Left cardiac atrium (tissue), 4 donors: Measurements from ENCODE around the gene NOS3. TPM values are rescaled to one million over a fixed set of nuclear protein-coding genes. Genes with fewer than 3 reads are reported as not detected.

ENCODE experiments used
- ATAC-seq, 2 donors: fragments of 200-7000 bp; cut with Tn5 transposase; one replicate each; pipeline ENCODE4 v1.9.1; 2020; ENCODE audit warnings: mild to moderate bottlenecking in 2 of 2, moderate library complexity in 2 of 2
- DNase-seq: peaks from one replicate; pipeline ENCODE4 v3.0.0-alpha.2; 2020
- intact Hi-C, 2 donors: fragments of 100-400 bp; cut with DNase I; formaldehyde crosslinking; loops; one replicate each; pipeline versions ENCODE4 v1.14.1 to v1.15.1; 2022 to 2023
- long read RNA-seq: library from polyadenylated mRNA; unstranded; transcript quantifications from one replicate; pipeline ENCODE4 v2.0.0, GENCODE V29; 2021
- total RNA-seq, 2 donors: library from RNA; stranded (reverse); fragmentation: NEBNext Ultra II Directional; extraction: Animal tissue kit (Norgen Biotek cat#: 25700); gene quantifications; one replicate each; pipeline ENCODE4 v1.2.1, GENCODE V29; 2021
- donor health status: DM: no; HTN: yes; CAD: no.
- donor health status: DM: no; HTN: yes; CAD: no; lungs with severe emphysema.
- donor health status: DM: yes; HTN: yes; CAD: no.
- donor health status: Dilated cardiomyopathy.

Gene NOS3
- 10 to 100 TPM; 13.1 to 63.9 TPM for total RNA-seq
- long read RNA-seq, partial matches to known transcripts = 33 of 45 reads
- long read RNA-seq, other reads (novel, unspliced or antisense) = 8 of 45 reads

DNA sequence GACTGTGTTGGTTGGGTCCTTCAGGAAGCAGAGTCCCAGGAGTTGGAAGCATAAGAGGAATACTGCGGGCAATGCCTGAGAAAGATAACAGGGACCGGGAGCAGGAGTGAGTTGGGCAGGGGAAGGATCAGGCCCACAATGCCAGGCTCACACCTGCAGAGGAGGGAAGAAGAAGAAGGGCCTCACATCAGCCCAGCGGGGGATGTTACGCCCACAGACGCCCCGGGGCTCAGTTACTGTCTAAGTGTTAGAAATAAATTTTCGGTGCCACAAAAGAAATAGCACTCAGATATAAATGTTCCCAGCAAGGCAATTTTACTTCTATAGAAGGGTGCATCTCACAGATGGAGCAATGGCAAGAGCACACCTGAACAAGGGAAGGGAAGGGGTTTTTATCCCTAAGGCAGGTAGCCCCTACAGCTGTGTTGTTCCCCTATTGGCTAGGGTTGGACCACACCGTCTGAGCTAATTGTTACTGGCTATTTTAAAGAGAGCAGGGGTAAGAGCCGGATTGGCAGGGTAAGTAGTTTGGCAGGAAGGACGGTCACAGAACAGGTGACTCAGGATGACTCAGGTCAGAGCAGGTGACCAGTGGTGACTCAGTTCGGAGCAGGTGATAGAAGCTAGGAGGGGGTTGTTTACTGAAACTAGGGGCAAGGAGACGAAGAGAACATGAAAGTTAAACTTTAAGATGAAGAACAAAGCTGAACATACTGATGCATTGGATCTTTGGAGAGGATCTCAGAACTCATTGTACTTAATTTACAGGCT is at the start of gene NOS3:
Gene NOS3, plus strand, starts transcription at position 602 of the 771 bp plus-strand sequence. CDS start 2,787 bp downstream, outside the sequence.
- DNase-seq (no peak), ATAC-seq (no peak)
- intact Hi-C loops = no loop called here

DNA sequence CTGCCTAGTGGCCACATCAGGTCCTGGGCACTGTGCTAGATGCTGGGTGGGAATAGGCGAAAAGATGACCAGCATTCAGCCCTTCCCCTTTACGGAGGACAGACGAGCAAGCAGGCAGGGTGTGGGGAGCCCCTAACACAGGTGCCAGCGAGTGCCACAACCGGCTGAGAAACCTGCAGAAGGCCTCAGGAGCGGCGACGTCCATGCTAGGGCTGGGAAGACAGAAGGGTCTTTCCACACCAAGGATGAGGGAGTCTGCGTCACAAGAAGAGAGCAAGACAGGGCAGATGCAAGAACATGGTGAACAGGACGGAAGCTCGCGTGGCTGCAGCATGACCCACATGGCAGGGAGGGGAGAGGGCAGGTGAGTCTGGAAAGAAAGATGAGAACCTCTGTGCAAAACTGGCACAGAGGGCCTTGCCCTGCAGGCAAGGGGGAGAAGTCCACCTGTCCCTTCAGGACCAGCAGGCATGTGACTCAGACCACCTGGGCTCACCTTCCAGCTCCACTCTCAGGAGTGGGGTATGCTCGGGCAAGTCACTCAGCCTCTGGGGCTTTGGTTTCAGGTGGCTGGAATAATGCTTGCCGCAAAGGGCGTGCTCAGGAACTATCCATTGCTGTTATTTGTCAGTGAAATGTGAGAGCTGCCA is 49.3 kb upstream of the NOS3 start:
- ATAC-seq = no peak
- intact Hi-C loops = no loop called here
- no peak for DNase-seq

DNA sequence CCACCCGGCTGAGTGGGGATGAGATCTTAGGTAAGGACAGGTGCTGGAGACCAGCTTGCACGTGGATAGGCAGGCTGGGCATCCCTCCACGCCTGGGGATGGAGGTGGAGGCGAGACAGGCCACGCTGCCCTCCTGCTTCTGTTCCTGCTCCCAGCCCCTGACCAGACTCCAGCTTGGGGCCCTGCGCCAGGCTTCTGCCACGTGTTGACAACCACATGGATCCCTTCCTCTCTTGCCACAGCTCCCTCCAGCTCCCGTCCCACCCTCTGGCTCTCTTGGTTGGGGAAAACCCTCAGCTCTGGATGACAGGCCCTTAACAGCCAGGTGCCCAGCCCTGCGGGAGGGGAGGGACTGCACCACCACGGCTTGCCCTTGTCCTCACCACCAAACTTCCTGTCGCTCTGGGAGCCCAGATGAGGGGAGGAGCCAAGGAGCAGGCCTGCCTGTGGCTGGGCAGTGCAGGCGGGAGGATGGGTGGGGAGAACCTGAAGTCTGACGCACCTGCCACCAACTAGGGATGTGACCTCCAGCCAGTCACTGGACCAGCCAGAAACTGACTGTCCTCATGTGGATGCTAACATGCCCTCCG is 48.7 kb upstream of the NOS3 start:
- intact Hi-C loops = no loop called here
- peak; percentile 56 to 60 for ATAC-seq
- no peak for DNase-seq

DNA sequence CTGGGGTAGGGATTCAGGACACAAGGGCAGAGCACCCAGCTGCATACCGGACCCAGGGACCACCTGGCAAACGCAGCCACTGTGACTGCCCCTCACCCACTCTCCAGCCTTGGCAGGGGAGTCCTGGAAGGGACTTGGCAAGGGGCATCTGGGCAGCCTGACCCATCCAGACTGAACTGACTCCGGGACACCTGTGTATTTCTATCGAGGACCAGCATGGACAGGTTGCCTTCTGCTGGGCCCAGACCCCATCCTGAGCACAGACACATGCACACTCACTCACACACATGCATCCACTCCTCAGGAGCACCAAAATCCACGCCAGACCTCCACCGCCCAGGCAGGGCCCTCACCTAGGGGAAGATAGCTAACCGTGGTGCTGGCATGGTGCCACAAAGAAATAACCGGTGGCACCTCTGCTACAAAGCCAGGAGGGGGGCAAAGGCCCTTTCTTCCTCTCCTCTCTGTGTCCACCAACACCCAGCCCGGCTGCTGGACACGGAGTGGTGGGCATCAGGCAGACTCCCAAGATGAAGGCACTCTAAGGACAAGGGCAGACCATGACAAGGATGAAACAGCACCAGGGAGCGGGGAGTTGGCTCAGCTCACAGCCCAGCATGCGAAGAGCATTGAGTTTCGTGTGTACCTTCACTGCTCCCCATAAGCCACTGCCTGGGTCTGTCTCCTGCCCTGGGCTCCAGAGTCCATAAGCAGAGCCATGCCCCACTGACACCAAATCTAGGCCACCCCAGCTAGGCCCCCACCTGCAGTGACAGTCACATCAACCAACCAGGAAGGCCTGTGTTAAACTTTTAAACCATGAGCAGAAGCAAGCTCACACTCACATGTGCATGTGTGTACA is 48.0 kb upstream of the NOS3 start:
- ATAC-seq = no peak
- no peak for DNase-seq
- intact Hi-C loops = no loop called here

DNA sequence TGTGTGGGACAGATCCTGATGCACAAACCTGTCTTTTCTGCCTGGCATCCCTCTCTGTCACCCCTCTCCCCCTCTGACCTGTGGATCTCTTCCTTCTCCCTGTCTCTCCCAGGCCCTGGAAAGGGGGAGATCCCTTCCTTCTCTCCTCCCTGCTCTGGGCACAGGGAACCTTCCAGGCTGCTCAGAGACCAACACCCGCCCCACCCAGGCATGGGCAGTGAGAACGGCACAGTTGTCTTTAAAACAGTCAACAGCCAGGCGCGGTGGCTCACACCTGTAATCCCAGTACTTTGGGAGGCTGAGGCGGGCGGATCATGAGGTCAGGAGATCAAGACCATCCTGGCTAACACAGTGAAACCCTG is 47.4 kb upstream of the NOS3 start:
- intact Hi-C loops = no loop called here
- ATAC-seq (no peak), DNase-seq (no peak)

DNA sequence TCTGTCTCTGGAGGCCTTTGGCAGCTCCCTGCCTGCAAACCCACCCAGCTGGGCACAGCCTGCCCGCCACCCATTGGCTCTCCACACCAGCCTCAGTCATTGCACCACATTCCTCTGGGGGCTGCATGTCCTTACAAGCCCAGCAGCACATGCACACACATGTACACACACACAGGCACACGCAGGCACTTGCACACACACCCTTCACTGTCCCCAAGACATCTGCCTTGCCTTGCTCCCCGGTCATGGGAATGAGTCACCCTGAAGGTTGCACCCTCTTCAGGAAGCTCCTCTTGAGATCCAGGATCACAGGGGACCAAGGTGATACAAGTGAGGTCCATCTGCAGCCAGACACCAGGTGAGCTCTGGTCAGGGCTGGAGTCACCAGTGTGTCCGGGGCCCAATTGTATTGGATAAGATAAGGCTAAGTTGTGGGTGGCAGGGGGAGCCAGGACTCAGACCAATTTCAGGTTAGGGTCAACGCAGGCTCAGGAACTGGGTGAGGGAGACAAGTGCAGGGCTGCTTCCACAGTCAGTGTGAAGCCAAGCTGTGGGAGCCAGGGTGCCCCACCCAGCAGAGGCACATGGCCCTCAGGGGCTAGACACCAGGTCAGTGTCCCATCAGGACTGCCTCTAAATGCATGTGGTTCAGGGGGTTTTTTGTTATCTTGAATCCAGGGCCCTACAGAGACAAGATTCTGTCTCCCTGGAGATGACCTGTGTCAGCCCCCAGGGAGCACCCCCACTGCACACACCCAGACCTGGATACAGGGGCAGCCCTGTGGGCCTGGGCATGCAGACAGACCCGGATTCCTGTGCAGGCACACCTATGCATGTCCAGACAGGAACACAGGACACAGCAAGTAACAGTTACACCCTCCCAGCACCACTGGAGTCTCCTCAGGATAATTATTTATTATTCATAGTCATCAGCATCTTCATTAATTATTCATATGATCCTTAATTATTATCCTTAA is 46.5 kb upstream of the NOS3 start:
- intact Hi-C loops = loop anchor here in 1 of 2 donors (5.0 kb wide), 1 partner anchor 37 kb away; no protein-coding TSS in a partner anchor
- no peak for DNase-seq
- no peak for ATAC-seq

DNA sequence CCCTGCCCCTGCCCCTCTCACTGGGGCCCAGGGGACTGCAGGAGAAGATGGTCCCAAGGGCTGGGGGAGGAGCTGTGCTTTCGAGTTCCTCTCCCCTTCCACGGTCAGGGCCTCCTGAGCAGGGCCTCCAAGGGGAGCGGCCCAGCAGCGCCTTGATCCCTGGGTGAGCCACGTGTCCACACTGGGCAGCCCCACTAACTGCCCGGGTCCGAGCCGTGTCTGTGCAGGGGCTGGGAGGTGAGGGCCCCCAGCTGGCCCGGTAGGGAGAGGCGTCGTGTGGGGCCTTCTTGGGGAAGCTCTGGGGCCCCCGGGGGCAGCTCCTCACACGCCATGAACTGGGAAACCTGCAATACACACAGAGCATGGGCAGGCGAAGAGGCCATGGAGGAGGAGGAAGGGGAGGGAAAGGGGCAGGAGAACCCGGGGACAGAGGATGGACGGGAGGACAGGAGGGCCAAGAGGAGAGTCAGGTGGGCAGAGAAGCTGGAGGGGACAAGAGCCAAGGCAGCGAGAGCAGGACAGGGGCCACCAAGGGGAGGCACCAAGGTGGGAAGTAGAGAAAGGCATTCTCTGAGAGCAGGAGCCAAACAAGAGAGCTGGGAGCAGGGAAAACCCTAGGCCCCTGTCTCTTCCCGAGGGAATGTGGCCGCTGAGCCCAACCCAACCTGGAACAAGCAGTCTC is 45.5 kb upstream of the NOS3 start:
- ATAC-seq (peak in 1 of 2 donors; percentile 1), DNase-seq (no peak)
- intact Hi-C loops = loop anchor here in 1 of 2 donors (5.0 kb wide), 1 partner anchor 38 kb away; no protein-coding TSS in a partner anchor

DNA sequence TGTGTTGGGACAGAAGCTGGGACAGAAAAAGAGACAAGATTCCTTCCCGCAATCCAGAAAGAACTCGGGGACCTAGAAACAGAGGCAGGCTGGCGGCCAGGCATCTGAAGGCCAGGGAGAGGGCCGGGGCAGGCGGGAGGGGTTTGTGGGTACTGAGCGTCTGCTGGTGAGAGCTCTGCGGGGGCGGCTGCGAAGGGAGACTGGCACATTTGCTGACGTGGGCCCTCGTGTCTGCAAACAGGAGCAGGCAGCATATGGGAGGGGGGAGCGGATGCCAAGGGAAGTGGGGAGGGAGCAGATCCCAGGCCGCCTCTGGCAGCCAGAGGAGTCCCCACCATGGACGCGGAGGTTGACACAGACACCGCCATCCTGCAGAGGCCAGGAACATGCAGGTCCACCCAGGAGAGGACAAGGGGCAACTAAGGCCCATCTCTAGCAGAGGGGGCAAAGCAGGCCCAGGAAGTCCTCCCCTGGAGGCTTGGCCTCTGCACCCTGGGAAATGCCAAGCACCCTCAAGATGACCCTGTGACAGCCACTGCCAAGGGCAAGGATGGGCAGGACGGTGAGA is 44.9 kb upstream of the NOS3 start:
- DNase-seq = peak; percentile 81
- intact Hi-C loops = loop anchor here in 1 of 2 donors (5.0 kb wide), 1 partner anchor 39 kb away; no protein-coding TSS in a partner anchor

DNA sequence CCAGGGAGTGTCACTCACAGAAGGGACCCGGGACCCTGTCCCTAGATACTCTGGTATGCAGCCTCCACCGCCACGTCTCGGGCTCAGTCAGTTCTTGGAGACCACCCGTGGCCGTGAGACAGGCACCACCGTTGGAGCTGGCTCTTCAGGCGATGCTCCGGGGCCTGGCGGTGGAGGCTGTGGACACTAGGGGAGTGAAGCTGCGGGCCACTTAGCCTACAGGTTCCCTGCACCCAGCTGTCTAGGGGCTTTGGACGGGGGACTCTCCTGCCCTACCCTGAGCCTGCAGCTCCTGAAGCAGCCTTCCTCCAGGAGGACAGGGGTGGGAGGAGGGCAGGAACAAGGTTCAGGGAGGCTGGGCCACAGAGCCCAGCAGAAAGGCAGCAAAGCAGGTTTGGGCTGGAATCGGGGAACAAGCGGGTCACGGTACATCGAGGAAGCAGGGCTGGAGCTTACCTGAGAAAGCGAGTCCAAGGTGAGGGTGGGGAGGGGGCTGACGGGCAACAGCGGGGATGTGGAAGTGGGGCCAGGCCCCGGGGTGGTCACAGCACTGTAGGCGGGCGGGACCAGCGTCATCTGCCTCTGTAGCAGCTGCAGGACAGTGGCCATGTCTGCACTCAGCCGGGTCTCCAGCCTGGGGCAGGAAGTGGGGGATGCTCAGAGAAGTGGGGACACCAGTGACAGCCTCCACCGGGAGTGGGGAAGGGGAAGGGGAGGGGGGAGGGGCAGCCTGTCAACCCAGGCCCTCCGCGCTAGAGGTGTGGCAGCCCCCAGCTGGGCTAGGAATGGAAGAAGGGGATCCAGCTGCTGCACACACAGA is 44.2 kb upstream of the NOS3 start:
- DNase-seq (peak; percentile 16), ATAC-seq (no peak)
- intact Hi-C loops = loop anchor here in 1 of 2 donors (5.0 kb wide), 1 partner anchor 39 kb away; no protein-coding TSS in a partner anchor

More for the DNA sequence above, 44.9 kb upstream of the NOS3 start:
- ATAC-seq = peak; percentile 67 to 77

DNA sequence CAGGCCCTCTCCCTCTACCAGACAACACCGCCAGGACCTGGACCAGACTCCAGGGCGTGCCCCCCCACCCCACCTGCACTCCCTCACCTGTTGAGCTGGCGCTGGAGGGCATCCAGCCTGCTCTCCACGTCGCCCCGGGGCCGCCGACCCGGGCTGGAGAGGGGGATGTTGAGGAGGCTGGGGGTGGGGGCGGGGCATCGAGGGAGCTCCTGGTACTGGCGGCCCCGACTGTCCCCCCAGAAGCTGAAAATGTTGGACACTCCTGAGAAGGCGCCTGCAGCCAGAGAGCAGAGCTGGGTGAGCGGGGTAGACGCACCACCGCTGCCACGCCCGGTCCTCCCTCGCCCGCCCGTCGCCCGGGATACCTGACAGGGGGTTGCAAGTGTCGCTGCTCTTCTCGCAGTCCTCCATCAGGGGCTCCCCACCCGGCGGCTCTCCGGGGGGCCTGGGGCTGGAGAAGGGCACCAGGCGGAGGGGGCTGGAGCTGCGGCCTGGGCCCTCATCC is 43.5 kb upstream of the NOS3 start:
- intact Hi-C loops = loop anchor here in 1 of 2 donors (5.0 kb wide), 1 partner anchor 40 kb away; no protein-coding TSS in a partner anchor
- peak; percentile 13 for DNase-seq
- no peak for ATAC-seq

DNA sequence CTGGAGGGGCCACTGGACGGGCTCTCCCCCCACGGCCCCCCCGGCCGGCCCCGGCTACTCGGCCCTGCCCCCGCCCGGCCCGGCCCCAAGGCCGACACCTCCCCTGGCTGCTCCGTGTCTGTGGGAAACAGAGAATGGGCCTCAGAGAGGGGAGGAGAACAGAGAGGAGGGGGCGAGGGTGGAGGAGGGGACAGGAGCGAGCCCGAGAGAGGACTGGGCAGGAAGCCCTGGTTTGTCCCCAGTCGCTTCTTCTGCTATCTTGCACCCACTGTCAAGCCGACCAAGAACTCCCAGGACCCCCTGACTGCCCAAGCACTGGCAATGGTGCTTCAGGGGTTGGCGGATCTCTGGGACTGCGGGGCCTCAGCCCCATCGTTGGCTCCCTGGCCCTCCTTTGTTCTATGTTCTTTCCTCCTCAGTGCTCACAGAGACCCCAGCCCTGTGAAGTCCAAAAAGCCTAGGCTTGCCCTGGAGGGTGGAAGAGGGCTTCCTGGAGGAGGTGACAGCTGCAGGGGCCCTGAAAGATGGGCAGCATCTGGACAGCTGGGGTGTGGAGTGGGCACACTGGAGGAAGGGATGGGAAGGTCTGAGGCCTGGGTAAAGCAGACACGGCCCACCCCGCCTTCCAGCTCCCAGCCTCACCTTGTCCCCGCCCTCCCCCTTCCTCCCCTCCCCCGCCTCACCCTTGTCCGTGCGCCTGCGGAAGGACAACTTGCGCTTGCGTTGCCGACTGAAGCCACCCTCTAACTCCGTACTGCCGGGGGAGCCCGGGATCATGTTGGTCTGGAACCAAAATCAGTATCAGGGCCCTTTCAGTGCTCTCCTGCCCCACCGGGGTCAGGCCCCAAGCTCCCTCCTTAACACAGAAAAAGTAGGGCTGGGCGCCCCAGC is 42.8 kb upstream of the NOS3 start:
- intact Hi-C loops = loop anchor here in 1 of 2 donors (5.0 kb wide), 1 partner anchor 41 kb away; no protein-coding TSS in a partner anchor
- DNase-seq = peak; percentile 8

DNA sequence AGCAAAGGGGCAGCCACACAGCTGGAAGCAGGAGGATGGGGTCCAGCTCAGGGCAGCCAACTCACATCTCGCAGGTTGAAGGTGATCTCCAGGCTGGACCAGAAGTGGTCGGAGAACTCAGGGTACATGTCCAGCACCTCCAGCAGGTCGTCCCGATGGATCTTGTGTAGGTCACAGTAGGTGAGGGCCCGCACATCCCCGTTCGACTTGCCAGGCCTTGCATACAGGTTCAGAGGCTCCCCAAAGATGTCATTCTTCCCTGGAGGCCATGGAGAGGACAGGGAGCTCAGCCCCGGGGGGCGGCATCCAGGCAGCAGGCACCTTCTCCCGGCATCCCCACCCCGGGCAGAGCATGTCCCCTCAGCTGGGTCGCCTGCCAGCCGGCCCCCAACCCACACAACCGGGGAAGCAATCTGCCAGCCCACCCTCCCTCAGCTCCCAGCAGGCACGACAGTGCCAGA is 42.0 kb upstream of the NOS3 start:
- peak; percentile 19 for DNase-seq
- intact Hi-C loops = loop anchor here in 1 of 2 donors (5.0 kb wide), 1 partner anchor 42 kb away; no protein-coding TSS in a partner anchor
- ATAC-seq = no peak

More for the DNA sequence above, 42.8 kb upstream of the NOS3 start:
- ATAC-seq = no peak

DNA sequence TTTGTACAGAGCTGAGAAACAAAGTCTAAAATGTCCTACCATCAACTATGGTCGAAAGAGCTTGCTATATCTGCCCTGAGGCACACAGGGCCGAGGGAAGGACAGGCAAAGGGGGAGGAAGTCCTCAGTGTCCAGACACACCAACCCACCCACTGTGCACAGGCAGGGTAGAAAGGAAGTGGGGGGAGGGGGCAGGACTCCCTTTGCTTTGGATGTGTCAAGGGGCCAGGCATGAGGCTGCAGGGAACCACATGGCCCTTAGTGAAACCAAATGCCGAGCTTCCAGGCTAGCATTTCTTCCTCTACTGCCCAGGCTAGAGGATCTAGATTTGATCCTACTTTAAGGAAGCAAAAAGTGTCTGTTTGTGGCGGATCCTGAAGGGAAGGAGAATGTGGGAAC is 41.3 kb upstream of the NOS3 start:
- DNase-seq (no peak), ATAC-seq (no peak)
- intact Hi-C loops = loop anchor here in 1 of 2 donors (5.0 kb wide), 1 partner anchor 42 kb away; no protein-coding TSS in a partner anchor

DNA sequence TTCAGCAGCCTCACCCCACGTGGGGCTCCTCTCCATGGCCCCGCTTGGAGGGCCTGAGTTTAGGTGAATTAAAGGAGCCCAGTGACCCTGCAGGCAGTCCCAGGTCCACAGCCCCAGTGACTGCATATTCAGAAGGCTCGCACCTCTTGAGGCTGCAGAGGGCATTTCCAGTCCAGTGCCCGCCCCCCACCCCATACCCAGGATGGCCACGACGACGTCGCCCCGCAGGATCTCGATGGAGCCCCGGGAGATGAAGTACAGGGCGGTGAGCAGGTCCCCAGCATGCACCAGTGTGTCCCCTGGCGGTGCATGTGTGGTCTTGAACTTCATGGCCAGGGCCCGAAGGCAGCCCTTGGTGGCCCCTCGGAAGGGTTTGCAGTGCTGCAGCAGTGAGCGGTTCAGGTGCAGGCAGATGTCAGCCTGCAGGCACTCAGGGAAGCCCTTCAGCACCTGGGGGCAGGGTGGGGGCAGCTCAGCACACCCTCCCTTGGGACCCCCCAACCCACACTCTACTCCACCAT is 40.8 kb upstream of the NOS3 start:
- ATAC-seq = no peak
- peak; percentile 13 for DNase-seq
- intact Hi-C loops = loop anchor here in 1 of 2 donors (5.0 kb wide), 1 partner anchor 43 kb away; no protein-coding TSS in a partner anchor
